GM18520 (cell line): ENCODE measurements around the gene MADD.

Experiments
- ATAC-seq: cut with Tn5 transposase; IDR thresholded peaks from one replicate; pipeline ENCODE4 v1.9.1; 2021; ENCODE audit not compliant: unreplicated experiment

The MADD gene

DNA sequence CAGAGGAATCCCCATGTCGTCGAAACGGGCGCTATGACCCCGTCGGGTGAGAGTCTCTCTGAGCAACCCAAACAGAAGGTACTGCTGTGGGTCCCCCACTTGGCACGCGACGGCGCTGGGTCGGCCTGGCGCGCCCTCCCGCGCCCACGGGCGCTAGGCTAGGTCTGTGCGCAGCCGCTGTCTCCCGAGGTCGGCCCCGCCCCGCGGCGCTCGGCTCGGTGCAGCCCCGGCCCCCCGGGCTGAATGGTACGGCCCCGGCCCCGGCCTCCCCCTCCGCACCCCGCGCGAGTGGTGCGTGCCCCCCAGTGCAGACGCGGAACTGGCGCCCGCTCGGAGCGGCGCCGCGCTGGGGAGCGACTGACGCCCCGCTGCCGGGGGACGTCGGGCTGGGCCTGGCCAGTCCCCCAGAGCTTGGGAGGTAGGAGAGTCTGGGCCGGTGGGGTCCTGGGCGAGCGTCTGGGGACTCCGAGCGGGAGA lies at the start of gene MADD:
TSS of gene MADD (plus strand) at position 305 of the 477 bp plus-strand sequence.
- ATAC-seq, result peak; percentile 62

DNA sequence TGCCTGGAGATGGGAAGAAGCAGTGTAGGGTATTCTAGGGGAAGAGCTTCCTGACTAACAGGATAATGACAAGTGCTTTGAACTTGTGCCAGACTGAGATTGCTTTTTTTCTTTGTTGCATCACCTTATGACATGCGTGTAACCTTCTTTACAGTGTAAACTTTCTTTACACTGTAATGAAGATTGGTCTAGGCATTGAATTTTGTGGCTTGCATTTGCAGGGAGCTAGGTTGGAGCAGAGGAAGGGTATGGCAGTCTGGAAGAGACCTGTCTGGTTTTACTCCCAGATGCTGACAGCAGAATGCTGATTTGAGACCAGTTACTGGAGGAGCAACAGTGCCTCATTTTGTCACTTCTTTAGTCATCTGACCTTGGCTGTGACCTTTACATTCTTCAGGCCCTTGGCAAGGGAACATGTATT lies 49.5 kb upstream of the MADD start:
- ATAC-seq, result no peak

DNA sequence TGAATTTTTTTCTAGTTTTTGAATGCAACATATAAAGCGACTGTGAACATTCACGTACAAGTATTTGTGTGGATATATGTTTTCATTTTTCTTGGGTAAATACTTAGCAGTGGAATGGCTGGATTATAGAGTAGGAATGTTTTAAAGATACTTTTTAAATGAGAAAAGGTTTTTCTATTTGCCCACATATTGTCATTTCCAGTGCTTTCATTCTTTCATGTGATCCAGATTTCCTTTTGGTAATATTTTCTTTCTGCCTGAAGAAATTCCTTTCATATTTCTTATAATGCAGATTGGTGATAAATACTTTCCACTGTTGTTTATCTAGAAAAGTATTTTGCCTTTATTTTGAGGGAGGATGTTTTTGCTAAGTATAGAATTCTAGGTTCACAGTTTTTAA lies 47.2 kb upstream of the MADD start:
- no peak for ATAC-seq

DNA sequence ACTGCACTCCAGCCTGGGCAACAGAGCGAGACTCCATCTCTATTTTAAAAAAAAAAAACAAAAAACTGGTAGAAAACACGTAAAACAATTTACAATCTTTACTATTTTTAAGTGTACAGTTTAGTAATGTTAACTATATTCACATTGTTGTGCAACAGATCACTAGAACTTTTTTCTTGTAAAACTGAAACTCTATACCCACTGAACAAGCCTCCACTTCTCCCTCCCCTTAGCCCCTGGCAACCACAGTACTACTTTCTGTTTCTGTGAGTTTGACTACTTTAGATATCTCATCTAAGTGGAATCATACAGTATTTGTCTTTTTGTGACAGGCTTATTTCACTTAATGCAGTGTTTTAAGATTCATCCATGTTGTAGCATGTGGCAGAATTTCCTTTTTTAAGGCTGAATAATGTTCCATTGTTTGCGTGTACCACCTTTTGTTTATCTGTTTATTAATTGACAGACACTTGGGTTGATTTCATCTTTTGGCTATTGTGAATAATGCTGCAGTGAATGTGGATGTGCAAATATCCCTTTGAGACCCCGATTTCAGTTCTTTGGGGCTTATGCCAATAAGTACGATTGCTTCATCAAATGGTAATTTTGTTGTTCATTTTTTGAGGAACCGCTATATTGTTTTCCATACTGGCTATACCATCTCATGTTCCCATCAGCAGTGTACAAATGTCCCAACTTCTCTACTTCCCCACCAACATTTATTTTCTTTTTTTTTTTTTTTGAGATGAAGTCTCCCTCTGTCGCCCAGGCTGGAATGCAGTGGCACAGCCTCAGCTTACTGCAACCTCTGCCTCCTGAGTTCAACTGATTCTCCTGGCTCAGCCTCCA lies 44.2 kb upstream of the MADD start:
- peak; percentile 71 for ATAC-seq

DNA sequence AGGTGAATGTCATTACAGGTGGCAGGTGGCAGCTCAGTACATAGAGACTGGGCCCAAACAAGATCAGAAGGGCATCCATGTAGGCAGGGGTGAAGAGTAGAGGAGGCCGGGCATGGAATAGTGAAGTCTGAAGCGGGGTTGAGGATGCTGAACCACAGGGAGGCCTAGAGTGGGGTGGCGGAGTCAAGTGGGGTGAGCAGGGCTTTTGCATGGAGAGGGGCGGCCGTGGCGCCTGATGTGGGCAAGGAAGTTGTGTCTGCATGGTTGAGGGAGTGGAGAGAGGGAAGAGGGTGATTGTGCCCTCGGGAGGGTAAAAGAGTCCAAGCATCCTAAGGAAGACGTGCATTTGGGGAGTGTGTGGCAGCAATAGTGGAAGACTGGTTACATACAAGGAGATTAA lies 40.8 kb upstream of the MADD start:
- ATAC-seq, result no peak

DNA sequence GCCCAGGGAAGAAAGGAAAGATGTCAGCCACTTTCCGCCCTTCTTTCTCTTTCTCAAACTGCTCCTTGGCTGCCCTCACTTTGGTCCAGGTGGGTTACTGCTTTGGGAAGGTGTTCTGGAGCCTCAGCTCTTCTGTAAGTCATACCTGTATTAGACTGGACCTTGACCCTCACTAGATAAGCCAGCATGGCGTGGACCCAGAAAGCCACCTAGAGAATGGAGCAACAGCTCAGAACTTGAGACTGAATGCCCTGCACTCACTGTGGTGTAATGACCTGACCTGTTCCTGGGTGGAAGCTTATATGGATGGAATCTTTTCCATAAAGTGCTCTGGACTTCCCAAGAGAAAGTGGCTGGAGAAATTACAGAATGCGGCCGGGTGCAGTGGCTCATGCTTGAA lies 36.9 kb upstream of the MADD start:
- ATAC-seq, result no peak

DNA sequence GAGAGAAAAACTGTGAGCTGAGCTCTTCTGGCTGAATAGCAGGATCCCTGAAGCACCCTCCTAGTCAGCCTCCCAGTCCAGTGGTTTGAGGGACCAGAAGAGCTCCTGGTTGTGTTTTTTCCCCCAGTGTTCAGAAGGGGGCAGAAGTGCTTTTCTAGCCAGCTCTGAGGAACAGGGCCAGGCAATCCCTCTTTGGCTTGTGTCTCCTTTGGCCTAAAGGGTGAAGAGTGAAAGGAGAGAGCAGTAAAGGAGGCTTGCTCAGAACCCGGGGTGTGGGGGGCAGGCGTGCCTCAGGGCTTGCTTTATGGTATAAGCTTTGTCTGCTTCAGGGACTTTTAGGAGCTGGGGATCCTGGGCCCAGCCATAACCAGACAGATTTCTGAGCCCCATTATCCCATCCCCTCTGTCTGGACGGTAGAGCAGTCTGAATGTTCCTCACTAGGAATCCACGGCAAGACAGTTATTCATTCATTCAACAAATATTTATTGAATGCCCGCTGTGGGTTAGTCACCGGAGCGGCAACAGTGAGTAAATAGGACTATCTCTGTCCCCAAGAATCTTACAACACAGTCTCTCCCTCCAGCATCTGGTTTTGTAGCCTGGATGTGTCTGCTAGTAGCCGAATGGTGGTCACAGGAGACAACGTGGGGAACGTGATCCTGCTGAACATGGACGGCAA lies 35.8 kb upstream of the MADD start:
- ATAC-seq, result no peak

DNA sequence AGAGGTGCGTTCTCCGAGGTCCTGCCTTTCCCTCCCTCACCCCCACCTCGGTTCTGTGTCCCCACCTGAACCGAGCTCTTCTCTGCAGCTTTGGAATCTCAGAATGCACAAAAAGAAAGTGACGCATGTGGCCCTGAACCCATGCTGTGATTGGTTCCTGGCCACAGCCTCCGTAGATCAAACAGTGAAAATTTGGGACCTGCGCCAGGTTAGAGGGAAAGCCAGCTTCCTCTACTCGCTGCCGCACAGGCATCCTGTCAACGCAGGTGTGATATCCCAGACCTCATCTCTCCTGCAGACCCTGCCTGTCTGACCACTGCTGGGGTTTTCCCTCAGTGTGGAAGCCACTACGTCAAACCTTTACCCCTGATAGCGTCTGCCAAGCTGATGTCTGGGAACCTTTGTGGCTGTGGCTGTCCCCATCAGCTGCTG lies 35.2 kb upstream of the MADD start:
- no peak for ATAC-seq

DNA sequence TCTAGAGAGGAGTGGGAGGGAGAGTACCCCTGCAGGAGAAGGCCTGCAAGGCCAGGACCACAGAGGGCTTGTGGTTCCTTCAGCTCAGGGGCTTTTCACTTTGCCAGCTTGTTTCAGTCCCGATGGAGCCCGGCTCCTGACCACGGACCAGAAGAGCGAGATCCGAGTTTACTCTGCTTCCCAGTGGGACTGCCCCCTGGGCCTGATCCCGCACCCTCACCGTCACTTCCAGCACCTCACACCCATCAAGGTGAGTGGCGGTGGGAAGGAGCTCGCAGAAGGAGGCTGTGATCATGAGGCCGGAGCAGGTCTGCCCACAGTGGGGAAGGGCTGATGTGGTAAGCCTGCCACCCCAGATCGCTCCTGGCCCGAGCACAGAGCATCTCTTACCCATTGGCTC lies 34.8 kb upstream of the MADD start:
- ATAC-seq, result no peak

DNA sequence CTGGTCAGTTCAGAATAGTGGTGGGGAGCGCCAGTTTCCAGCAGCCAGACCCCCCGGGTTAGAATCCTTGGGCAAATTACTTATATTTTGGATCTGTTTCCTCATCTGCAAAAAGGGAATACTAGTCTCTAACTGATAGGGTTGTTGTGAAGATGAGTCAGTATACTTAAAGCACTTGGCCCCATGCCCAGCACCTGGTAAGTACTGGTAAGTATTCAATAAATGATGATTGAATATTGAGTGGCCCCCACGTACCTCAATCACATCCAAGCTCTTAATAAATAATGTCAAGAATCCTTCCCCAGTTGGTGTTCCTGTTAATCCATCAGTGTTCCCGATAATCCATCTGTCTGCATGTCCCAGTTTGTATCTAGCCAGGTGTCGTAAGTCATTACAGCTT lies 33.5 kb upstream of the MADD start:
- no peak for ATAC-seq

DNA sequence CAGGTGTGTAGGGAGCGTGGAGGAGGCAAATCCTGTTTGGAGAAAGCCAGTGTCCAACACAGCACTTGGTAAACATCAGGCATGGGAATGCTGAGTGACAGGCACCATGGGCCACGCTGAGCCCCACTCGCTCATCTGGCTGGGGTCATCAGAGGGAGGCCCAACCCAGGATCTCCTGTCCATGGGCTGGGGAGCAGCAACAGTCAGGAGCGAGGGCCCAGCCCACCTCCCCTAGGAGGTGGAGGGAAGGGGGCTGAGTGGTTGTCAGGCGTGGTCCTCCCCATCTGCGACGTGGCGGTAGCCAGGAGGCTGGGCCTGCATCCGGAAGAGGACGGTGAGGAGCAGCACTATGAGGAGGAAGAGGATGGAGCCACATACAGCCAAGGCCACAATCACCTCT lies 30.1 kb upstream of the MADD start:
- ATAC-seq, result no peak

DNA sequence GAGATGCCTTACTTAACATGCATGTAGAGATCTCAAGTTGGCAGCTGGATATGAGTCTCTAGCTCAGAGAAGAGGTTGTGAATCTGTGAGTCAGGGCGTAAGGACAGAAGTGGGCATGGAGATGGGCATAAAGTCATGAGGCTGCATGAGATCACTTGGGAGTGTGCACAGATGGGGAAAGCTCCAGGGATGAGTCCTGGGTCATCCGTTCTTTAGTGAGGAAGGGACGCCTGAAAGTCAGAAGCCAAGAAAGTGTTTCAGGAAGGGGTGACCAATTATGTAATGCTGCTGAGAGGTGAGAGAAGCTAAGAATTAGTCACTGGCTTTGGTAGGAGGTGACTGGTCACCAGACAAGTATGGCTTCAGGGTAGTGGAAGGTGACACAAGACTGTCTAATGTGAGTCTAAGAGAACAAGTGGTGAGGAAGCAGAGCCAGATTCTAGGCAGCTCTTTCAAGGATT lies 28.1 kb upstream of the MADD start:
- ATAC-seq, result no peak

DNA sequence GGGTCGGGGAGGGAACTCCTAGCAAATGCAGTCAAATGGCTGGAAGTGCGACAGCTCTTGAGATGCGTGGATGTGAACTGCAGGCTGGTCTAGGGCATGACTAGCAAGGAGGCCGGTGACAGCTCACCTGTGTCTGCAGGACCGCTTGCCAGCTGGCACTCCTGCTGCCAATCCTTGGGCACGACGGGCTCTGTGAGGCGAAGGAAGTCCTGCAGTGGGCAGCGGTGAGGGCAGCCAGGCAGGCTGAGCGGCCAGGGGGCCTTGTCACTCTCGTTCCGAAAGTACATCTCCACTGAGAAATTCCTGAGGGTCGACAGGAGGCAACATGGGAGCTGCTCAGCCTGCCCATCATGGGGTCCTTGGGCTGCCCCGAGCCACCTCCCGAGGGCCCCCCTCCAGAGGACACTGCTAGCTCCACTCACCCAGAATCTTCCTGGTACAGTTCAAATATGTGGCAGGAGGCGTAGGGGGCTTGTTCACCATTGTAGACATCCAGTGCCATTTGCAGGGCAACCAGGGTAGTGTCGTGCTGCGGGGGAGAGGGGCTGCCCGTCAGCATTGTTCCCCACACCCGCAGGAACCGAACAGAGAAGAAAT lies 27.2 kb upstream of the MADD start:
- ATAC-seq, result no peak

DNA sequence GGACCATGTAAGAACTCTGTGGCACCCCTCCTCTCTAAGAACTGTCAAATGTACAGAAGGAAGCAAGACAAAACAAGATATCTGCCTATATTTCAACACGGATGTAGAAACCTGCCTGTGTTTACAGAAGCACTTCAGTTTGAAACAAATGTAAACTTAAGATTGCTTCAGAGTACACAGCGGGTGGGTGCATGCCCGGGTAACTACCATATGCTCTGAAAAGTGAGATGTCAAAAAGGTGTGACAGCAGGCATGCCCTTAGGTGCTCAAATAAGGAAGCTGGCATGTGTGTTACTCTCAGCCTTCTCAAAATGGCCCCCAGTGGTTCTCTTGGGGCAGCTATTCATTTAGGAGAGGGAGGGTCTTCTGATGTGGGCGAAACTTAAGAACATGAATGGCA lies 26.5 kb upstream of the MADD start:
- ATAC-seq, result no peak

DNA sequence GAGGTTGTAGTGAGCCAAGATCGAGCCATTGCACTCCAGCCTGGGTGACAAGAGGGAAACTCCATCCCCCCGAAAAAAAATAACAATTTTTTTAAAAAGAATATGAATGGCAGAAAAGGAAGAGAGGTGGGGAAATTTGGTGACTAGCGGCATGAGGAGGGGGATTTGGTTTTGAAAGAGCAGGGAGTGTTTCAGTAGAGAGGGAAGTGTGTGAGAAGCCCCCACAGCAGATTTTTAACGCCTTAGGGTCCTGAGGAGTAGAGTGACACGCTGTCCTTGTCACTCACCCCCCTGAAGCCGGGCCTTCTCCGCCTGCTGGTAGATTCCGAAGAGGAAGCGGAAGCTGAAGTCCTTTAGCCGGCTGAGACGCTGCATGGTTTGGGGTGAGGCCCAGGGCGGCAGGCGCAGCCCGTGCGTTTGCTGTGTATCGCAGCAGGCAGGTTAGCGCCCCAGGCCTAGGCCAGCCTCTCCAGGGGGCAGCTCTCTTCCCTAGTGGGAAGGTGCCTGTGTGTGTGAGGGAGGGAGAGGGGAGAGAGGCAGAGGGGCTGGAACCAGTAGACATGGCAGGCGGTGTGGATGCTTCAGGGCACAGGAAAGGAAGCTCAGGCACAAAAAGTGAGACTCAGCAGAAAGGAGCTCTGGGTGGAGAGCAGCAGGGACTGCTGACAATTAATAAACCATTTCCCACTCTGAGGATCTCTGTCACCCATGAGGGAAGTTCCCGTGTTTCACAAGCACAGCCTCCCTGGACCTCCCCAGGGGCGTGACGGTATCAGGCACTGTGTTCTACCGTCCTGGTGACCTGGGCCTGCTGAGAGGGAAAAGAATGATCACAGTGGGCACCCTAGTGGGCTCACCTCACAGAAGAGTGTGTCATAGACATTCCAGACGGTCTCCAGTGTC lies 25.2 kb upstream of the MADD start:
- no peak for ATAC-seq

DNA sequence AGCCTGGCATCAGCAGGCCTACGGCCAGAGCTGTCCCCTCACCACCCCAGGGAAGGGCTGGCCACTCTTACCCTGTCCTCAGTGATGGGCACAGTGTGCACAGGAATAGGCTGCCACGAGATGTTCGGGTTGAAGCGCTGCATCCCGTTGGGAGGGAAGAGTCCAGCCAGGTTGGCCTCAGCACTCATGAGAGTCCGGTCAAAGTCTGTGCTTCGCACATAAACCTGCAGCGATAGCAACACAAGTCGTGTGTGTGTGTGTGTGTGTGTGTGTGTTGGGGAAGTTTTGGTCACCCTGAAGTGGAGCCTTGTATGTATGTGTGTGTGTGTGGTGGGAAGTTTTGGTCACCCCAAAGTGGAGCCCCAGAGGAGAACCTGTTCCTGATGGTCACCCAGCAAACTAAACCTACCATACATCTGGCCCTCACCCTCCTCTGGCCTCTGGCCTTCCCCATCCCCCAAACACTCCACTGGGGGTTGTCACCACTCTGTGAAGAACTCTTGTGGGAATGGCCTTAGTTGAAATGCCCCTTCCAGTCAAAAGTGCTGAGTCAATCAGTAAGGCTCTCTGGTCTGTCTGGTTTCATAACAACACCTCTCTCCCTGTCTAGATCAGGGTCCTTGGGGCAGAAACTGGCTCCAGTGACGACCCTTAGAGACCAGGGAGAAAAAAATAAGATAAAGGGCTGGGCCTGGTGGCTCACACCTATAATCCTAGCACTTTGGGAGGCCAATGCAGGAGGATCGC lies 24.1 kb upstream of the MADD start:
- no peak for ATAC-seq

DNA sequence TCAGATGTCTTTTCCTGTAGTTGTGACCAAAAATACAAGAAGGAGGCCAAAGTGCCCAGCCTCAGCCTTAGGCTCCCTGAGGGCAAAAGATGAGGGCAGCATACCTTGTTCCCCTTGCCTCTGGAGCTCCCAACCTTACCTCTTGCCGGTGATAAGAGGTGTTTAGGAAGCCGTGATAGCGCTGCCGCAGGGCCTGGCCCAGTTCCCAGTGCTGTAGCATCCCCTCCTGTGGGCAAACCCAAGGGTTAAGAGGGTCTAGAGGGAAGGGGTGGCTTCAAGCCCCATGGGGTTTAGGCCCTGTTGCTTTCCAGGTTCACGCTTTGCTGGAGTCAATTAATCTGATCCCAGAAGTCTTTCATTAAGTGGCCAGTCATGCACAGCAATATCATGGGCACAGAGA lies 22.4 kb upstream of the MADD start:
- ATAC-seq, result no peak

DNA sequence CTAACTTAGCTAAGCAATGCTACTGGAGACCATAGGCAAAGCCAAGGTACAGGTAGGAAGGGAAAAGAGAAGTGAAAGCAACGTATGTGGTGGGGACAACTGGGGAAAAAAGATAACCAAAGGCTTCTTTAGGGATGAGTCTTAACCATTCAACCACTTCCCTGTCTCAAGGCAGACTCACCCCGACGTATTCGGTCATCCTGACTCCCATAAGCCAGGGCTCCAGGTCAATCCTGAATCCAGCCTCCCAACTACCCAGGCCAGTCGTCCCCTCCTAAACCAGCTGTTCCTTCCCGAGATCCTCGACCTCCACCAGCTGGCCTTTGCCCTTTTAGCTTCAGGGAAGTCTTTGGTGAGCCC lies 21.6 kb upstream of the MADD start:
- ATAC-seq, result no peak

DNA sequence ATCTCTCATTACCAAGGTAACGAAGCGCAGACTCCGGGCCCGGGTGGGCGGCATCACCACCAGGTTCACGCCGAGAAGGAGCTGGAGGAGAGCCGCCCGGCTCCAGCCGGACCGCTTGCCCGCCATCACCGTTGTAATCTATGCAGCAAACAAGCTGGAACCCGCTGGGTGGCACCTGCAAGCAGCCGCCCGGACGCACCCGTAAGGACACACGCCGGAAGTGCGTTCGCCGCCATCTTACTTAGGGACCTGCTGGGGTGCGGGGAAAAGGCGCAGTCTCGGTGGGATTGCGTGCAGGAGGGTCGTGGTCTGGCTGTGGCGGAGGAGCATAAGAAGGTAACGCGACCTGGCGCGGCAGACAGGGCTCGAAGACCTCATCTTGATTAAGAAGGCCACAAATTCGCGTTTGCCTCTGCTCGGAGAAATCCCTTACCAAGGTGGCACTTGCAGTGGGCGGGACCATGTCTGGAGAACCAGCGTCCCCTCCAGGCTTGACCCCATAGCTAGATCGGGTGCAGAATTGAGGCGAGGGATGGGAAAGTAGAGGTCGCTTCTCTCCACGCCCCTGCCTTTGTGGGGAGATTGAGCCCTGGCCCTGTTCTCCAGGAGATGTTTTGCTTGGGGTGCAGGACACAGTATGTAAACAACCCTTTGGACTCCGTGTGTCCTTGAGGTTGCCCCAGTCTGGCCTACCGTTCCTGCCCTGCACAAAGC lies 21.1 kb upstream of the MADD start, which contains the start of gene ACP2:
TSS of gene ACP2 (minus strand) at position 151 of the 714 bp plus-strand sequence. CDS start at position 126, 25 bp downstream.
- peak; percentile 88 for ATAC-seq

DNA sequence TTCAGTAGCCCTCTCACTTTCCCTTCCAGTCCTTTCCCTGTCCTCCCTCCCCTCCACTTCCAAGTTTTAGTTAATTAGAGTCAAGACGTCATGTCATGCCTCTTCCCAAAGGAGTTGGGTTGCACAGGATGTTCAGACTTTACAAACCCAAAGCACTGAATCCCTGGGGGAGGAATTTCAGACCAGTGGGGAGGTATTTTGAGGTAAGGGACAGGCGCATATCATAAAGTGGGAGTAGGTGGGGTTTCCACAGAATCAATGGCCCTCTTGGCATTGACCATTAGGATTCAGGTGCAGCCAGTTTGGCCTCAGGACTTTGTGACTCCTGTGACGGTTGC lies 20.6 kb upstream of the MADD start:
- no peak for ATAC-seq
